Measurements from ENCODE around the gene MSRB3. TPM values are rescaled to one million over a fixed set of nuclear protein-coding genes. Genes with fewer than 3 reads are reported as not detected.

MSRB3 gene
- total RNA-seq, 4 donors from 2014 or later: 12.0 to 29.2 (median 18.5) TPM

GRCh38 chr12:65266408-65266807 is 12.1 kb upstream of the MSRB3 start:
- Histone ChIP-seq H3K27me3 (no peaks in the 10 kb centered on the region), H3K36me3 (no peaks in the 10 kb centered on the region), H3K4me1 (peaks cover 0 to 8% of the 10 kb centered on the region in 2 donors), H3K4me3 (replicated peaks in 1 of 3) (no peak overlapping the region), H3K9me3 (no peaks in the 10 kb centered on the region), H3K27ac (no peak overlapping the region)
- no peak for DNase-seq
- intact Hi-C loops (cut with DNase I): no loop called here
- TF ChIP-seq CTCF (IDR thresholded peaks at IDR 0.05): no peak
- no peak for TF ChIP-seq POLR2A (IDR thresholded peaks at IDR 0.05)
- WGBS, 2 donors: 71 to 81% methylated on average over 3 of the region's 3 CpGs

GRCh38 chr12:65269603-65270002 is 8.9 kb upstream of the MSRB3 start:
- no peaks in the 10 kb centered on the region for H3K36me3 ChIP-seq
- H3K27me3 ChIP-seq: no peaks in the 10 kb centered on the region
- intact Hi-C loops (cut with DNase I): no loop called here
- no peak for DNase-seq
- H3K27ac ChIP-seq: no peak overlapping the region
- H3K9me3 ChIP-seq: no peaks in the 10 kb centered on the region
- TF ChIP-seq POLR2A (IDR thresholded peaks at IDR 0.05): no peak
- TF ChIP-seq CTCF (IDR thresholded peaks at IDR 0.05): no peak
- peaks cover 0 to 8% of the 10 kb centered on the region in 2 donors for H3K4me1 ChIP-seq
- H3K4me3 ChIP-seq (replicated peaks in 1 of 3): no peak overlapping the region
- WGBS, 2 donors: 71 to 84% methylated on average over 1 of the region's 1 CpG

- intact Hi-C loops (cut with DNase I): no loop called here
- Histone ChIP-seq H3K9me3 (no peaks in the 10 kb centered on the region), H3K36me3 (no peaks in the 10 kb centered on the region), H3K27ac (no peak overlapping the region), H3K4me3 (replicated peaks in 1 of 3) (no peak overlapping the region), H3K4me1 (peaks cover 0 to 6% of the 10 kb centered on the region in 2 donors), H3K27me3 (no peaks in the 10 kb centered on the region)
- 93% methylated on average over 7 of the region's 7 CpGs for WGBS, 2 donors
- DNase-seq: no peak
- TF ChIP-seq CTCF (IDR thresholded peaks at IDR 0.05) (no peak), POLR2A (IDR thresholded peaks at IDR 0.05) (no peak)
Measured at GRCh38 chr12:65274602-65275272, 3.7 kb upstream of the MSRB3 start.

GRCh38 chr12:65275627-65276026 is 2.9 kb upstream of the MSRB3 start:
- no peaks in the 10 kb centered on the region for H3K9me3 ChIP-seq
- no peaks in the 10 kb centered on the region for H3K27me3 ChIP-seq
- no peak for DNase-seq
- intact Hi-C loops (cut with DNase I): no loop called here
- no peaks in the 10 kb centered on the region for H3K36me3 ChIP-seq
- no peak overlapping the region for H3K27ac ChIP-seq
- 87 to 100% methylated on average over 3 of the region's 3 CpGs for WGBS, 2 donors
- H3K4me3 ChIP-seq (replicated peaks in 1 of 3): no peak overlapping the region
- TF ChIP-seq CTCF (IDR thresholded peaks at IDR 0.05): no peak
- TF ChIP-seq POLR2A (IDR thresholded peaks at IDR 0.05): no peak
- peaks cover 0 to 6% of the 10 kb centered on the region in 2 donors for H3K4me1 ChIP-seq

GRCh38 chr12:65276916-65277530 is 1.5 kb upstream of the MSRB3 start:
- Histone ChIP-seq H3K27ac (no peak overlapping the region), H3K27me3 (no peaks in the 10 kb centered on the region), H3K36me3 (no peaks in the 10 kb centered on the region), H3K4me3 (replicated peaks in 1 of 3) (no peak overlapping the region), H3K4me1 (peaks cover 0 to 6% of the 10 kb centered on the region in 2 donors), H3K9me3 (no peaks in the 10 kb centered on the region)
- no peak for DNase-seq
- intact Hi-C loops (cut with DNase I): no loop called here
- WGBS, 2 donors: 80 to 81% methylated on average over 3 of the region's 3 CpGs
- TF ChIP-seq CTCF (IDR thresholded peaks at IDR 0.05) (no peak), POLR2A (IDR thresholded peaks at IDR 0.05) (no peak)

All from thyroid gland (tissue), 4 donors.